GM19239 (cell line): ENCODE results near the gene MED1.
"Not testable (repeated sequence)": the region's sequence is repeated elsewhere in the genome, so short reads cannot be mapped to it uniquely, and the experiment has no call there.

ENCODE experiments used
- DNase-seq: peaks from one replicate; pipeline ENCODE4 v3.0.0; 2011; ENCODE audit warnings: low spot score; ENCODE audit not compliant: insufficient read length
- FAIRE-seq: peaks from 2 replicates; lab custom pipeline; 2011; peaks lifted over from hg19 to GRCh38; lab: Jason Lieb, UNC

MED1 gene

DNA sequence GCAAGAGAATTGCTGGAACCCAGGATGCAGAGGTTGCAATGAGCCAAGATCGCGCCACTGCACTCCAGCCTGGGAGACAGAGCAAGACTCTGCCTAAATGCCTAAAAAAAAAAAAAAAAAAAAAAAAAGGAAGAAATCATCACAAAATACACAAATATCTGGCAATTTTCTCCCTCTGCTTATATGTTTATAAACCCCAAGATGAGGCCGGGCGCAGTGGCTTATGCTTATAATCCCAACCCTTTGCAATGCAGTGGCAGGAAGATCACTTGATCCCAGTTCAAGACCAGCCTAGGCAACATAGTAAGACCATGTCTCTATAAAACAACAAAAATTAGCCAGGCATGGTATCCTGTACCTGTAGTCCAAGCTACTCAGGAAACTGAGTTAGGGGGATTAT, 21.5 kb downstream of the MED1 start:
- DNase-seq (no peak), FAIRE-seq (no peak)

DNA sequence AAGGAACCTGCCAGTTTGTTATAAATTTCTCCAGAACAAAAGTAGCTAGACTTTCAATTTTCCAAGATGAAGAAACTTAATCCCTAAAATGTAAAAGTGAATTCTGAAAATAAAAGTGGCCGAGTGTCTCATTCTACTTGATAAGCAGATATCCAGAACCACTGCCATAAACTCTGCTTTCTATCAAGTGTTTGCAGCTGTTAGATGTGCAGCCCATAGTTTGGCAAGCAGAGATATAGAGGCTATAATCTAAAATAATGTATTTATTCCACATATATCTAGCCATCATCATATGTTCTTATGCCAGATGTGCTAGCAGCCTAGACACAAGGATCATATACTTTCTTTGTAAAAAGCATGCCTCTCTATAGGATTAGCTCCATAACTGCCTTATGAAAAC, 34.9 kb downstream of the MED1 start:
- FAIRE-seq (no peak), DNase-seq (no peak)

DNA sequence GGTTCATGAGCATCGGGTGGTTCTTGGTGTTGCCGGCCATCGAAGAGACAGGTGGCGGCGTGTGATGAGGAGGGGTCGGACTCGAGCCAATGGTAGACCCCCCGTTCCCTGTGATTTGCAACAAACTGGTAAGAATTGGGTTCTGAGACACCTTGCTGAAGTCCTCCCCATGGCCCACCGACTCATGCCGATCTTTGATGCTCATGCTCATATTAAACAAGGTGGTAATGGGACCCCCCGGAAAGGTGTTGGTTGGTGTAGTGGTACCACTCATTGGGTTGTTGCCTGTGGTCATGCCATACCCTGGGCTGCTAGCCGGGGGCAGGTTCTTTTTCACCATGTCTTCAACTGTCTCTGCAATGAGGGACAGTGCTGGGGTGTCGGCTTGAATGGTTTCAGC, 40.8 kb downstream of the MED1 start:
- FAIRE-seq (no peak), DNase-seq (no peak)

GRCh38 chr17:39408360-39408759, 42.7 kb downstream of the MED1 start:
- DNase-seq (no peak), FAIRE-seq (no peak)

DNA sequence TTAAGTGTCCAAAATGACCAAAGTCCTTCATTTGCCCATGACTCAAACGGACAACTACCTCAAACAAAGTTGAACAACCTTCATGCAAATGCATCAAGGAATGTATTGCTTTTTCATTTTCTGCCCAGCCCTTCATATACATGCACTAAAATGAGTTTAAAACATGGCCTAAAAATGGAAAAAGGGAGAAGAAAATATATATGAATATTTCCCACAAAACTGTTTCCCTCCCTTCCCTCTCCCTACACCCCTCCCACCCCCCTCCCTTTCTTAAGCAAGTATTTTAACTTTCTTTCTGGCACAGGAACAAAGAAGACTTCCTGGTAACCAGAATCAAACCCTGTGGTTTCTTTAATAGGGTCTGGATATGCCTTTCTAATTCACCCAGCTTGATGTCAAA, 44.1 kb downstream of the MED1 start:
- no peak for FAIRE-seq

DNA sequence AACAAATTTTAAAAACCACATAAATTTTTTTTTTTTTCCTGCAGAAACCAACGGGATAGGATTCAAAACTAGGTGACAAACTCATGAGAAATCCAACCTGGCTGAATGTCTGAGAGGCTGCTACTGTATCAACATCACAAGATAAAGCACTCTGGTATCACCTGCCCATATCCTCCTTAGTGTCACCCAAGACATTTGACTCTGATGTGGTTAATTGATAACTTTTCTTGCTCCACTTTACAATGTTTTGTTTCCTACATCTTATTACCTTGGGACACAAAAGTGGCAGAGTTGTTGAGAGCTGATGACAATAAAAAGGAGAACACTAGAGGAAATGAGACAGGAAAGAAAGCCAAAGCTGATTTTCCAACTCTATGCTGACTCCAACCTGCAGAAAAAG, 45.6 kb downstream of the MED1 start:
- DNase-seq (no peak), FAIRE-seq (no peak)

More for the DNA sequence above, 44.1 kb downstream of the MED1 start:
- no peak for DNase-seq

DNA sequence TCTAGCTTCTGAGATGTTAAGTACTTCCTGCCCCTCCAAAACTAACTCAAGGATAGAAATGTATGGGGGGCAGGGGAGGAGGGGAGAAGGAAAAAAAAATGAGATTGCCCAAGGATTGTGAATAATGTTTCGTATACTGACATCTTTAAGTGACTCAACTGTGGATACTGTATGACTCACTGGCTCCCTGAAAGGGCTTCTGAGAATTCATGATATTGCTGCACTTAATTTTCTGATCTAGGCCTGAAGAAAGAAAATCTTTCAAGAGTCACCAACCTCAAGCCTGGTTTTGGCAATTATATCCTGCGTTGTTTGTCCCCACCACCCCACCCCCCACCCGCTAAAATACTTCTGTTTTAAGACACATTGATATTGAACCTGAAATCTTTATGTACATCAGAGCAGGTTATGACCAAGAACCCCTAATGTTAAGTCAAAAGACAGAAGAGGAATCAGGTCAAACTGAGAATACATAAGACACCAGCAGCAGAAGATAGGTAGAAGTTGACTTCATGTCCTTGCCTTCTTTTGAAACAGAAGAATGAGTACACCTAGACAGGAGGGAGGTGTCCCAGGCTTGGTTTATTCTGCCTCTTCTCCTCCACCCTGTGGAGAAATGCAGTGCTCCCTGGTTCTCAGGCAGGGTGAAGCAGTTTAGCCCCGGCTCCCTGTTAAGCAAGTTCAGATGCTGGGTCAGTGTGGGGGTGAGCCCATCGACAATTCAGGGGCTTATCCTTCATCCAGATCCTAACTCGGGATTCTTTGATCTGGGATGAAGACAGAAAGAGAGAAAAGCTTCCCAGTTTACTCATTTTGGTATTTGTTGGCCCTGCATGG, 46.3 kb downstream of the MED1 start:
- no peak for FAIRE-seq
- DNase-seq = no peak

GRCh38 chr17:39402890-39403605, 48.0 kb downstream of the MED1 start:
- DNase-seq (no peak), FAIRE-seq (no peak)

DNA sequence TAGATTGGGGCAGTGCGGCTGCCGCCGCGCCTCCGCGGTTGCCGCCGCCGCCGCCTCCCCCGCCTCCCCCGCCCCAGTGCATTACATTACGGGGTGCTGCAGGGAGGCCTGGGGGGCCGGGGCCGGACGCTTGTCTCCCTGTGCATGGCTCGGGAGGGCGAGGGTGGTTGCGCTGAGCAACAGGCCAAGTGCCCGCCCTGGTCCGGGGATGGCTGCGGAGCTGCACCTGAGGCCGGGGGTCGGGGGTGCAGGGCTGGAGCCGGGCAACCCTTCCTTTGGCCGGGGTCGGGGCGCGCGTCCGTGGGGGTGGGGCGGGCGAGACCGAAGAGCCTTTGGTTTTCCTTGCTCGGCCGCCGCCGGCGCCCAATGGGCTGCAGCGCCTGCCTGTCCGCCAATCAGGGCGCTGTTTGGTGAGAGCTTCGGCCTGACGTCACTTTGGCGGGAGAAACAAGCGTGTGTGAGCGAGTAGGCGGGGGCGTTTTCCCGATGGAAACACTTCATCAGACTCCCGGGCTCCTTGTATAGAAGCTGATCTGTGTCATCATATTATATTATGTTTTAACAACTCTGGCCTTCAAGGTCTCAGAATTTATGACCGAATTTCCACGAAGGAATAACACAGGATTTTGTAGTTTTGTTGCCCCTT, 48.7 kb downstream of the MED1 start:
- DNase-seq (peak; percentile 92), FAIRE-seq (peak; percentile 98)

DNA sequence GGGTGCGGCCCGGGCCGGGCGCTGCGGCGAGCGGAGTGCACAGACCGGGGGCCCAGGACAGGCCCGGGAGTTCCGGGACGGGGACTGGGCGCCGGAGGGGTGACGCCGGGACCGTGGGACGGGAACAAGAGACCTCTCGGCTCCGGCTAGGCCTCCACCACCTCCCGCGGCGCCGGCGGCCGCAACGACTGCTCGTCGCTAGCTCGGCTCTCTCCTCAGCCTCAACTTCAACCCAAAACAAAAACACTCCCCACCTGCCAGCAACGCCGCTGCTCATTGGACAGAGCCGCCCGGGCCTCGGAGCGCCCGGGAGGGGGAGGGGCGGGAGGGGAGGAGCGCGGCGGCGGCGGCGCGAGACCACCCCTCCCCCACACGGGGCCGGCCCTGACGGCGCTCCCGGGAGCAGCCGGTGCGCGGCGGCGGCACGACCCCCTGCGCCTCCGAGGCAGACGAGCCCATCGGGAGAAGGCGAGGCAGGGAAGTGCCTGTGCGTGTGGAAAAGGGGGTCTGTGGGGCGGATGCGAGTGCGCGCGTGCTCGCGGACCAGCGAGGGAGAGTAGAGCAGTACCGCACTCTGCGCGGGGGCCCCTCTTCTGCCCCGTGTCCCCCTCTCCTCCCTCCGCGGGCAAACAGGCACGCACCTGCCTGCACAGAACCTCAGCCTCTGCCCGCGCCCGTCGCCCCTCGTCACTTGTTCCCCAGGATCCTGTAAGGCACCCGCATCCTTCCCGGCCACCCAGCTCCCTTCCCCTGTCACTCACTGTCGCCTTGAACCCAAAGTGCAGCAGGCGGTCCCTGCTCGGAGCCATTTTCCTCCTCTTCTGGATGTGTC, 49.4 kb downstream of the MED1 start, which contains the start of gene FBXL20:
Gene FBXL20 (minus strand): TSS at position 215 of the 832 bp plus-strand sequence. CDS start 224 bp downstream, outside the sequence.
- DNase-seq = peak; percentile 98
- FAIRE-seq = peak; percentile 80

DNA sequence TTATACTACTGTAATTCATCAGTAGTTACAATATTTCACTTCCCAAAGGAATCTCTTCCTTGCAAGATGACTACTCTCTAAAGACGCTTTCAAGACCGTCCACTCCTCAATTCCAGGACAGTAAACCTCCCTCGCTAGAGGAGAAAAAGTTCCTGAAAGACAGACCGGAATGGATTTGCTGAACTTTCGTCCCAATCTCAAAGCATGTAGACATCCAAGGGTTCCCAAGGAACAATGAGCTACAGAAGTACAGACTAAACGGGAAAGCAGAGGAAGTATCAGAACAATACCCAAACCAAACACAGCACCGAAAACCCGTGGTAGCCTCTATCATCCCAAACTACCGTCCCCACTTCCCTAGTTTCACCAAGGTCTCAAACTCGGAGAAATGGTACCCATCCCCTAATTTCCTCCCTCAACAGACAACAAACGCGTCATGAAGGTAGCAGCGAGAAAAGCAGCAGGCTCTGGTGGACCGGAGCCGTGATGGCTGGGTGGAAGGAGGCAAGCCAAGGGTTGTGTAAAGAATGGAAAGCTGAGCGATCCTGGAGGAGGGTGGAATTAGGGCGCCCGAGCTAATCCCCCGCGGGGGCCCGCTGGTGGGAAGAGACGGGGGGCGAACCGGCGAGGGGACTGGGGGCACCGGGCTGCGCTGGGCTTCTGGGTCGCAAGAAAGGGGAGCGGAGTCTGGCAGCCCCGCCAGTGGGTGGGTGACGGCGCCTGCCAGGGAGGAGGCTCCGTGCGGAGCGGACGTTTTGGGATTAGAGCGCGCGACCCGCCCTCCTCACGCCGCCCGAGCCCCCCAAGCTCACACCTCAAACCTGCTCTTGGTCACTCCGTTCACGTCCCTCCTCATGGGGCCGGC, 50.3 kb downstream of the MED1 start:
- DNase-seq (no peak), FAIRE-seq (no peak)

DNA sequence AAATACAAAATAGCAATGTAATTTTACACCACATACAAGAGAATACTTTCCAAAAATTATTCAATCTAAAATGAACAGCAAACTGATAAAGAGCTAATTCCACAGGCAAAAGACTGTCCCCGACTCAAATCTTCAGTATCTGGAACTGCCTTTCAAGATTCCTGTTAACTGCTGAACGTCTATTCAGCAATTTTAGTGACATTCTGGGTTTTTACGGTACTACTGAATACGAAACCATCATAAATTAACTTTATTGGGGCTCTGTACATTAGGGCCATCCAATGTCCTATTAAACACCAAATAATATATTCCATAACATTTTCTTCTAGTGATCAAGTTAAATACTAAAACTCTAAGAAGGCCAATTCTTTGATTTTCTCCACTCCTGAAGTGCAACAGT, 51.3 kb downstream of the MED1 start:
- no peak for DNase-seq
- FAIRE-seq = no peak

DNA sequence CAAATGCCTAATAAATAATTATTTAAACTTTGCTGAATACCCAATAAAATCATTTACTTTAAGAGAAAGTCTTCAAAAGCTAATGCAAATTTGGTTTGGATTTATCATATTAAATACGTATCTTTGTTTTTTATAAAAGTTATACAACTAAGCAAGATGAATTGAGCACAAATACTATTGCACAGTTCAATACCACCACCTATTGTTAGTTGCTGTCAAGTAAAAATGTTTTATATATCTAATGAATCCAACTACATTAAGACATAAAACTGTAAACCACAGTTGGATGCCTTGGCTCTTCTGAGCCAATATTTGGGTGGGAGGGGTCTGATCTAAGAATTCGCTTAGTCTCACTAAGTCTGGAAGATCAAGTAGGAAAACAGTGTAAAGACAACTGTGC, 57.3 kb downstream of the MED1 start:
- no peak for DNase-seq
- no peak for FAIRE-seq

- DNase-seq (no peak), FAIRE-seq (no peak)
Observed at GRCh38 chr17:39391448-39391847, 59.6 kb downstream of the MED1 start.

GRCh38 chr17:39385040-39385439, 66.0 kb downstream of the MED1 start:
- no peak for FAIRE-seq

DNA sequence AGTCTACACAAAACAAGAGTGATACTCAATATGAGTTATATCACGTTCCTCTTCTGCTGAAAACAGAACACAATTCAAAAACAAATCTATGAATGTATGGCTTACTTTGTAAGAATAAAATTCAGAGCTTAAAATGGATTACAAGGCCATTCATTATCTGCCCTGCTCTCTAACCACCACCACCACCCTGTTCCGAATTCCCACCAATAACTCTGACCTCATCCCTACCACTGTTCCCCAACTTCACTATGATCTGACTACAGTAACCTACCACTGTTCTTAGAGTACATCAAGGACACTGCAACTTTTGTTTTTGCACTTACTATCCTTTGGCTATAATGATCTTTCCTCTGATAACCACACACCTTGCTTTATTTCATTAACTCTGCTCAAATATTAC, 70.9 kb downstream of the MED1 start:
- DNase-seq = no peak
- FAIRE-seq = no peak

More at GRCh38 chr17:39385040-39385439, 66.0 kb downstream of the MED1 start:
- no peak for DNase-seq

DNA sequence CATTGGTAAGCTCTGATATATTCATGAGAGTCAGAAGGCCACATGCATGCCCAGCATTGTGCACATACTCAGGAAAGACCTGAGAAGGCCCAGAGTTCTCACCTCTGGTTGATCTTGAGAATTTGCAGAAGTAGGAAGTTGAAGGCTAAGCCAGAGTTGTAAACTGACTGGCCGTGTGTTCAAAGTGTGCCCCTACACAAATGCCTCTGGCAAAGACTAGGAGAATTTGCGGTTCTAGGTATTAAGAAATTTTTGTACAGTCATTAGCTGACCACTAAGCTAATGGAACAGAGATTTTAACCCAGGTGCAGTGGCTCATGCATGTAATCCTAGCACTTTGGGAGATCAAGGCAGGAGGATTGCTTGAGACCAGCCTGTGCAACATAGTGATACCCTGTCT, 74.6 kb downstream of the MED1 start:
- FAIRE-seq (no peak), DNase-seq (no peak)

DNA sequence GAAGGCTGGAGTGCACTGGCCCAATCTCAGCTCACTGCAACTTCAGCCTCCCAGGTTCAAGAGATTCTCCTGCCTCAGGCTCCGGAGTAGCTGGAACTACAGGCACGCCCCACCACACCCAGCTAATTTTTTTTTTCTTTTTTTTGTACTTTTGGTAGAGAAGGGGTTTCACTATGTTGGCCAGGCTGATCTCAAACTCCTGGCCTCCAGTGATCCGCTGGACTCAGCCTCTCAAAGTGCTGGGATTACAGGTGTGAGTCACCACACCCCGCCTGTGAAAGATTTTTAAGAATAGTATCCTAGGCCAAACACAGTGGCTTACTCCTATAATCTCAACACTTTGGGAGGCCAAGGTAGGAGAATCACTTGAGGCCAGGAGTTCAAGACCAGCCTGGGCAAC, 83.3 kb downstream of the MED1 start:
- DNase-seq, FAIRE-seq: not testable (repeated sequence)

GRCh38 chr17:39365872-39366271, 85.2 kb downstream of the MED1 start:
- DNase-seq (no peak), FAIRE-seq (no peak)
